ENCODE measurements around the gene CDK5RAP2.

- TF ChIP-seq CTCF (IDR thresholded peaks at IDR 0.05) (no peak), POLR2A (IDR thresholded peaks at IDR 0.05) (no peak)
Measured at GRCh38 chr9:120378680-120379079, 201.3 kb downstream of the CDK5RAP2 start.
